Suppressor macrophage treated with lipopolysaccharide for 4 hours (primary cell): Measurements from ENCODE around the gene CCM2L.
A peak's percentile ranks its signal among the peaks of the same experiment; 100 is the strongest.

ENCODE experiments used
- DNase-seq: peaks from one replicate; pipeline ENCODE4 v3.0.0-alpha.2; 2020

The CCM2L gene

DNA sequence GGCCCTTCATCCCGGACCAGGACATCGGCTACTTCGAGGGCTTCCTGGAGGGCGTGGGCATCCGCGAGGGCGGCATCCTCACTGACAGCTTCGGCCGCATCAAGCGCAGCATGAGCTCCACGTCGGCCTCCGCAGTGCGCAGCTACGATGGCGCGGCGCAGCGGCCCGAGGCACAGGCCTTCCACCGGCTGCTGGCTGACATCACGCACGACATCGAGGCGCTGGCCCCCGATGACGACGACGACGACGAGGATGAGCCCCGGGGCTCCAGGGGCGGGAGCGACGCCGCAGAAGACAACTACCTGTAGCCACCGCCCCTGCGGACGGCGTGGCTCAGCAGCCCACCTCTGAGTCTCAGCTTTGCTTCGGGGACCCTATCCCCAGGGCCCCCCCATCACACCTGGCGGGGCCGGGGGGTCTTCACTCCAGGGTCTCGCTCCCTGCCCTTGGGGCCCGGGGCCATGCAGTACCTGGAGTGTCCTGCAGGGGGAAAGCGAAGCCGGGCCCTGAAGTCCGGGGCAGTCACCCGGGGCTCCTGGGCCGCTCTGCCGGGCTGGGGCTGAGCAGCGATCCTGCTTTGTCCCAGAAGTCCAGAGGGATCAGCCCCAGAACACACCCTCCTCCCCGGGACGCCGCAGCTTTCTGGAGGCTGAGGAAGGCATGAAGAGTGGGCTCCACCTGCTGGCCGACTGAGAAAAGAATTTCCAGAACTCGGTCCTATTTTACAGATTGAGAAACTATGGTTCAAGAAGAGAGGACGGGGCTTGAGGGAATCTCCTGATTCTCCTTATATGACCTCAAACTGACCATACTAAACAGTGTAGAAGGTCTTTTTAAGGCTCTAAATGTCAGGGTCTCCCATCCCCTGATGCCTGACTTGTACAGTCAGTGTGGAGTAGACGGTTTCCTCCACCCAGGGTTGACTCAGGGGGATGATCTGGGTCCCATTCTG lies 21.0 kb downstream of the CCM2L start:
- DNase-seq = peak; percentile 87

DNA sequence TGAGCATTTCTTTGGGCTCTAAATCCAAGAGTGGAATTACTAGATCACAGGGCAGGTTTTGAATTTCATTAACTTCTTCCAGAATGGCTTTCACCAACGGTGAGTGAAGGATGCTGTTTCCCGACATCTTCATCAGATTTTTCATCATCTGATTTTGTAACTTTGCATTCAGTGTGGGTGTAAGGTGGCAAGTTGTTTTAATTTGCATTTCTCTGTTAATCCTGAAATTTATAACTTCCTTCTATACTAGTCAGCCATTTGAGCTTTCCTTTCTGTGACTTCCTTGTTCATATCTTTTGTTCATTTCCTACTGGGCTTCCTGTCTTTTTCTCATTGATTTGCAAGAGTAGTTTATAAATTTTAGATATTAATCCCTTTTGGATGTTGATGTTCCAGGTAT lies 23.1 kb downstream of the CCM2L start:
- peak; percentile 77 for DNase-seq

DNA sequence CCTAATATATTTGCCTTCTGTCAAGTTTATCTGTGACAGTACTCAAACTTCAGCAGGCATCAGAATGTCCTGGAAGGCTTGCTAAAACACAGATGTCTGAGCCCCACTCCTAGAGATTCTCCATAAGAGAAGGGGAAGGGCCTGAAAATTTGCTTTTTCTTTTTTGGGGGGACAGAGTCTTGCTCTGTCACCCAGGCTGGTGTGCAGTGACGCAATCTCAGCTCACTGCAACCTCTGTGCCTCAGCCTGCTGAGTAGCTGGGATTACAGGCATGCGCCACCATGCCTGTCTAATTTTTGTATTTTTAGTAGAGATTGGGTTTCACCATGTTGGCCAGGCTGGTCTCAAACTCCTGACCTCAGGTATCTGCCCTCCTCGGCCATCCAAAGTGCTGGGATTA lies 23.5 kb downstream of the CCM2L start:
- peak; percentile 52 for DNase-seq

DNA sequence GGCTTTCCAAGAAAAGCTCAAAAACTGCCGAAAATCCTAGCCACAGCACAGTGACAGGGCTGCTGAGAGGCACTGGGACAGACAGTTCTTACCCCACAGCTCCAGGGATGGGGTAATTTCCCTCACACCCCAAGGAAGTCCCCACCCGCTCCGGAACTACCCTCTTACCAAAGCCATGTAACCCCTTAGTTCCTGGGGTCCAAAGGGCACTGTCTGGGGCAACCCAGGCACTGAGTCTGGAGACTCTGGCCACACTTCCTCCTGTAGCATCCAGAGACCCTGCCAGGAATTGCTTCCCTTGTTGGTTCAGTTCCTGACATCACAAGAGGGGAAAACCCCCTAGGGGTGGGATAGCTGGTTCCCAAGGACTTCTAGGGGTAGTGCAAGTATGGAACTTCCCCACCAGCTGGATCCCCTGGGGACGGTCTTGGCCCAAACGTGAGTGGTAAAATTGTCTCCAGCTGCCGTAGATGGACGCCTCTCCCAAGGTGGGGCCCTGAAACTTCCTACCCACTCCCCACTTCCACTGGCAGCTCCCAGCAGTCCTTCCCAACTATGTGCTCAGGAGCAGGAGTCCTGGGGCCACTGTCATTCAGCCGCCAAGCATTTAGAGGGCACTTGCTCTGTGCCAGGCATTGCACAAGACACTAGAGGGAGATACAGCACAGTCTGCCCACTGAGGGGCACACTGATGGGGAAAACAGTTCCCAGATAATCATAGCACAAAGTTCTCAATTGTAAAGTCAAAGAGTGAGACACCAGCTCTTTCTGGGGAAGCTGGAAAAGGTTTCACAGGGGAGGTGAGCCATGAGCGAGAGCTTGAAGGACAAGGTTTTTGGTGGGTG lies 24.6 kb downstream of the CCM2L start:
- DNase-seq = peak; percentile 99

DNA sequence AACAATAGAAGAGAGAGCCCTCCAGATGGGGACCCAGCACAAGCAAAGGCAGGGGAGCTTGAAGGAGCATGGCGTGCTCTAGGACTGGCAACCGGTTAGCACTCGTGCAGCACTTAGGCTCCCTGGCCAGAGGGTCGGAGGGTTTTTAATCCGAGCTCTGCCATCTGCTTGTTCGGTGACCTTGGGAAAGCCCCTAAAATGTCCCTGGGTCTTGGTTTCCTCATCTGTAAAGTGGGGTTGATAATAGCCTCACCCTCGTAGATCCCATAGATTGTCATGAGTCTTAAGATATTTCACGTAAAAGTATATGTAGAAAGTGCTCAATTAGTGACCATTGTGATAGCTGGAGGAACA lies 25.2 kb downstream of the CCM2L start:
- peak; percentile 79 for DNase-seq

DNA sequence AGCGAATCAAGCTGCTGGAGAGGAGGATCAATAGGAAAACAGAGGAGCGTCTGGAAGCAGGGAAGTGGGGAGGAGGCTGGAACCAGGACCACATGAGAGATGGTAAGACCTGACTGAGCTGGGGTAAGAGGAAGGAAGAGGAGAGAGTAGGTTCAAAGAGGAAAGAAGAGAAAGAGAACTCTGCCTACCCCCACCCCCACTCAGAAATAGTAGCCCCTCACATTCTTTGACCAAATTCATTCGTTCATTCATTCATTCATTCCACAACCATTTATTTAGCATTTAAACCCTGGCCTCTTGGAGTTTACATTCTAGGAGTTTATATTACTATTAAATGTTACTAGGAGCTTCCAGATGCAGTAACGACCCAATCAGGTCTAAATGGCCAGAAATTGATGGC lies 26.0 kb downstream of the CCM2L start:
- DNase-seq = no peak

DNA sequence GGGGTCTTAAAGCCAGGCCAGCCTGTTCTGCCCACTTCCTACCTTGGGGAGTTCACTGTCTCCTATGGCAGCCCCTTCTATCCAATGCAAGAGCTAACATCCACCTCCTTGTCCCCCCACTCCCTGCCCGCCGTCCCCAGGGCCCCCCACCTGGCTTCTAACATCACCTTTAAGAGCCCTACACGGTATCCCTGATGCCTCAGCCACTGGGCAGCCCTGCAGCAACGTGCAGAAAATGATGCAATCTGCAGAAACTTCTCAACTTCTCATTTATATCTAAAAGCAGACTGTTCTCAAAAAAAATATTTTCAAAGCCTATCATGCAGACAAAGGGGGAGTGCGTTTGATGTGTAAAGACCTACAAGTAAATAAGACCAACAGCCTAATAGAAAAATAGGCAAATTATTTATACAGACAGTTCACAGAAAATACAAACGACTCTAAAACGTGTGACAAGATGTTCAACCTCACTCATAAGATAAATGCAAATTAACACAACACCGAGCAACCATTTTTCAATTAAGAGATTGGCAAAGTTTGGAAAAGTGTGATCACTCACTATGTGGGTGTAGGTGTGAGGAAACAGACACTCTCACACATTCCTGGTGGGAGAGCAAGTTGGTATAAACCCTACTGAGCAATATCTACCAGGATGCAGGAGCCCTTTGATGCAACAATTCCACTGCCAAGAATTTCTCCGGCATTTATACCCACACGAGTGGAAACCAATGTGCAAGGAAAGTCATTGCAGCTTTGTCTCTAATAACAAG lies 26.7 kb downstream of the CCM2L start:
- peak; percentile 59 for DNase-seq

DNA sequence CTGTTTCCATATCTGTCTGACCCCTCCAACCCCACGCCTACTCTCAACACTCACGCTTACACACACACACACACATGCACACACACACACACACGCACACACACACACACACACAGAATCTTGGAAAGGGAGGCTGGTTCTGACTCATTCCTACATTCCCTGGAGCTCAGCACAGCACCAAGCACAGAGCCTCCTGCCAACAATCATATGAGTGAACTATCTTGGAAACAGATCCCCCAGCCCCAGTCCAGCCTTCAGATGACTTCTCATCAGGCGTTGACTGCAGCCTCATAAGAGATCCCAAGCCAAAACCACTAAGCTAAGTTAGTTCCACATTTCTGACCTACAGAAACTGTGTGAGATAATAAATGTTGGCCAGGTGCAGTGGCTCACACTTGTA lies 27.7 kb downstream of the CCM2L start:
- DNase-seq = peak; percentile 61

DNA sequence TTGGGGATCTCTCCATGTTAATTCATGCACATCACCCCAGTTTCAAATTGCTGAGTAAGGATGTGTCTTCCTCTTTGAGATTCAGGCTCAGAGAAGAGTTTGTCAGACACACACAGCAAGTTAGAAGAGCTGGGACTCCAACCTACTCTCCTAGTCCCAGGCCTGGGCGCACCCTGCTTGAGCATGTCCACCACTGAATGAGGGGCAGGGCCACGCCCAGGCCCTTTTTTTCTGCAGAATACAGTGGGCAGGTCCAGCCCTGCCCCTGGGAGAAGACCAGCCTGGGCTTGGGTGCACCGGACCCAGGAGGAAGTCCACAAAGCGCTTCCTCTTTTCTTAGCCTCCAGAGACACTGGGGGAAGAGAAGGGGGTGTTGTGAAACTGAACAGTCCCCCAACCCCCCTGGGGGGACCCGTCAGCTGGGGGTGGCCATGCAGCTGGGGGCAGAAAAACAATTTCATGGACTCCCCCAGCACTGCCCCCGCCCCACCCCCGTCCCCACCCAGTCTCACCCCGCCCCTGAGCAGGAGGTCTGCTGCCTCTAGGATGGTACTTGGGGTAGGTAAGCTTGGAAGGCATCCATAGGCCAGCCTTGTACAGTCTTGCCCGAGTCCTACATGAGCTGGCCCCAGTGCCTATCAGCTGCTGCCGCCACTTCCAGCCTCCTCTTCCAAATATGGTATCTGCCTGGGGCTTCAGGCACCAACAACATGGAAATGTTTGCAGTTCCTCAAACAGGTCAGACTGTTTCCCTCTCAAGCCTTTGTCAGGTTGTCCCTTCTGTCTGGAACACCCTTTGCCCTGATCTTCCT lies 30.1 kb downstream of the CCM2L start:
- DNase-seq = peak; percentile 92

DNA sequence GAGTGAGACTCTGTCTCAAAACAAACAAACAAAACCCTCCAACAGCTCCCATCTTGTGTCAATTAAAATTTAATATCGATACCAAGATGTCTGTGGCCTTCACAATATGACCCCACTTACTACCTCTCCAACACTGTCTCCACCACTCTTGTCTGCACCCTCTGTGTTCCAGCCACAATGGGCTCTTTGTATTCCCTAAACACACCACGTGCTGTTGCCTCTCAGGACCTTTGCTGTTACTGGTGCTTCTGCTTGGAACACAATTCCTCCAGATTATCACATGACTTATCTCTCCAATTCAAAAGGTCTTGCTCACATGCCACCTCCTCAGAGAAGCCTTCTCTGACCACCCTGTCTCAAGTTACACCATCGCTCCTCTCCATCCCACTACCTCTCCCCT lies 35.8 kb downstream of the CCM2L start:
- DNase-seq = no peak

DNA sequence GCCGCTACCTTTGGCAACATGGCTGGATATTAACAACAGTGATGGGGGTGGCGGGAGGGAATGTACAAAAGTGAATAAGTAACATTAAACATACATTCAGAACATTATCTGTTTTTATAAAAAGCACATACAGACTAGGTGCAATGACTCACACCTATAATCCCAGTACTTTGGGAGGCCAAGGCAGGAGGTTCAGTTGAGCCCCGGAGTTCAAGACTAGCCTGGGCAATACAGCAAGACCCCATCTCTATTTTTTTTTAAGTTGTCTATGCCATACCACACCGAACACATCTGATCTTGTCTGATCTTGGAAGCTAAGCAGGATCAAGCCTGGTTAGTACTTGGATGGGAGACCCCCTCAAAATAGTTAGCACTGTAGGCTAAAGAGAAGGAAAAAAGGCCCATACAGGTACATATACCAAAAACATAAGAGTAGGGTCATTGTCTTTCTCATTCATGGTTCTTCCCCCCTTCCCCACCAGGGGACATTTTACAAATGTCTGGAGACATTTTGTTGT lies 40.1 kb downstream of the CCM2L start:
- DNase-seq = no peak

DNA sequence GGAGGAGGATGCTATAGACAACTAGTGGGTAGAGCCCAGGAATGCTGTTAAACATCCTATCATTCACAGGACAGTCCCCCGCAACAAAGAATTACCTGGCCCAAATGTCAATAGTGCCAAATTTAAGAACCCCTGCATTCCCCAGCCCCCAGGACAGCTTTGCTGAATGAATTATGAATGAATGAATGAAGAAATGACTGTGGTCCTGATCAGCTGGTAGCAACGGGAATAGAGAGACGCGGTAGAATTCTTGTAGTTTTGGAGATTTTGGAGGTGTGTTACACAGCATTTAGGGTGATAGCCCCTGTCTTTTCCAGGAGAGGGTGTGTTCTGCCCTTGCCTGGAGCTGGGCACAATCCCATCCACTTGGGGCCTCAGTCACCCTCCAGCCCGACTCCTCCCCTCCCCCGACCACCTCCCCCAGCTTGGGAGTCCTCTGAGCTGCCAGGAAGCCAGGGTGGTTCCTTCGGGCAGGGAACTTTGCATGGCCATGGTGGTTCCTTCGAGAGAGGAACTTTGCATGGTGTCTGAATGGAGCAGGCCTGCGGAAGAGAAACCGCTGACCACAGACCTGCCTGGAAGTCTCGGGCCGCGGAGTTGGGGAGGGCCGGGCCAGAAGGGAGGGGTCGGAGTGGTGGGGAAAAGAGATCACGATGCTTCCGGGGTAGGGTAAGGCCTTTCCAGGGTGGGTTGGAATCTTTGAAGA lies 40.8 kb downstream of the CCM2L start:
- DNase-seq = peak; percentile 97

DNA sequence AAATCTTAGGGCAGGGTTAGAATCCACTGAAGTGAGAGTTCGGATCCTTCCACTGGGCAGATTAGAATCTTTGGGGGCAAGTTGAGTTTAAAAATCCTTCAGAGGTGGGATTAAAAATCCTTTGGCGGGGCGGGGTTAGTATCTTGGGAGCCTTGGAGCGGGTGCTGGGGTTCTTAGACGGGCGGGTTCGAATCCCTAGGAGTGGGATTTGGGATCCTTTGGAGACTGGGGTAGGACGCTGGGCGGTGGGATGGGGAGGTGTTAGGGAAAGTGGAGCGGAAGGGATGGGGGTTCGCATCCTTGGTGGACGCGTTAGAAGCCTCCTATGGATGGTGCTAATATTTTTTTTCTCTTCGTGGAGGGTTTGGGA lies 41.5 kb downstream of the CCM2L start:
- no peak for DNase-seq

DNA sequence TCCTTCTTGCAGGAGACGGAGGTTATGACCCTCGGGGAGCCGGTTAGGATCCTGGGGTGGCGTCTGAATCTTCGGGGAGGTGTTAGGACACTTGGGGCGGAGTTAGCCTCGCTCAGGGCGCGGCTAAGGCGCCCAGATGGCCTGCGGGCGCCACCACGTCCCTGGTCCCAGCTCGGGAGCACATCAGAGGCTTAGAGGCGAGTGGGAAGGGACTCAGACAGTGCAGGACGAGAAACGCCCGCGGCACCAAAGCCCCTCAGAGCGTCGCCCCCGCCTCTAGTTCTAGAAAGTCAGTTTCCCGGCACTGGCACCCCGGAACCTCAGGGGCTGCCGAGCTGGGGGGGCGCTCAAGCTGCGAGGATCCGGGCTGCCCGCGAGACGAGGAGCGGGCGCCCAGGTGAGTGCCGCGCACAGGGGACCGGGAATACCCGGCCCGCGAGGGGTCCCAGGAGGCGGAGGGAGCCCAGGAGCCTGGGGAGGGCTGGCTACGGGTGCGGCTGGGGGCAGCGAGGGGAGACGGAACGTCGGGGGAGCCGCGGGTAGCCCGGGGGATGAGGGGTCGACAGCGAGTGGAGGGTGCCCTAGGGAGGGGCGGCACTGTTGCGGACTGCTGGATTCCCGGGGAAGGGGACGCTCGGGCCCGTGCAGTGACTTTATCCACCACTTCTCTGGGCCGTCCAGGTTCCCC lies 42.0 kb downstream of the CCM2L start, which contains the start of gene HCK:
HCK (plus strand) TSS at position 153 of the 688 bp plus-strand sequence.
- peak; percentile 93 for DNase-seq

DNA sequence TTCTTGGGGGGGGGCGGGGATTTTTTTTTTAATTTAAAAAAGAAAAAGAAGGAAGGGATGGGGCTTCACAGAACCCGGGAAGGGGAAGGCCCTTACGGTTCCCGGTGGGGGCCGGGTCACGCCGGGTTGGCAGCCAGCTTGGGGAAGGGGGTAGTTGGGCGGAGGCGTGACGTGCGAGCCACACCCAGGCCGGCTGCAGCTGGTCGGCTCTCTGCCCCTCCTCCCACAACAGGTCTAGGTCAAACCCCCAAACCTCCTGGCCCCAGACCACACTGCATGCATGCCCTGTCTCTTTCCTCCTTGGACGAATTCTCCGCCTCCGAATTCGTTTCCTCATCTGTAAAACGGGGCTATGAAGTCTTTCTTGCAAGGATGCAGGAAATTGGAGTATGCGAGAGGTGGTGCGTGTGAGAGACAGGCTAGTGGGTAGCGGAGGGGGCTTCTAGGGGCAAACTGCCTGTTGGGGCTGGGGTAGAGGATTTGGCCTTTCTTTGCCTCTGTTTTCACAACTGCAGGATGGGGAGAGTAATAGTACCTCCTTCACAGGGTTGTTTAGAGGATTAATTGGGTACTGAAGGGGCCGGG lies 42.6 kb downstream of the CCM2L start:
- peak; percentile 97 for DNase-seq

DNA sequence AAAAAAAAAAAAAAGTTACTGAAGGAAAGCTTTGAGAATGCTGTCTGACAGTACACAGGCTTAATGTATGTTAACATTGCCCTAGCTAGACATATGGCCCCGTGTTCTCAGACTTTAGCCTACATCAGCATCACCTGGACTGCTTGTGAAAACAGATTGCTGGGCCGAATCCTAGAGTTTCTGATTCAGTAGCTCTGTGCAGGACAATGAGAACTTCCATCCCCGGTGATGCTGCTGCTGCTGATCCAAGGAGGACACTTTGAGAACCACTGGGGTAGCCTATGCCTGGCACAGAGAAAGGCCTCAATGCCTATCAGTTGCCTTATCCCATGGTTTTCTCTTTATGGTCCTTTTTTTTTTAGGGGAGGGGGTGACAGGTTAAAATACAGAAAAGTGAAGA lies 43.4 kb downstream of the CCM2L start:
- no peak for DNase-seq

DNA sequence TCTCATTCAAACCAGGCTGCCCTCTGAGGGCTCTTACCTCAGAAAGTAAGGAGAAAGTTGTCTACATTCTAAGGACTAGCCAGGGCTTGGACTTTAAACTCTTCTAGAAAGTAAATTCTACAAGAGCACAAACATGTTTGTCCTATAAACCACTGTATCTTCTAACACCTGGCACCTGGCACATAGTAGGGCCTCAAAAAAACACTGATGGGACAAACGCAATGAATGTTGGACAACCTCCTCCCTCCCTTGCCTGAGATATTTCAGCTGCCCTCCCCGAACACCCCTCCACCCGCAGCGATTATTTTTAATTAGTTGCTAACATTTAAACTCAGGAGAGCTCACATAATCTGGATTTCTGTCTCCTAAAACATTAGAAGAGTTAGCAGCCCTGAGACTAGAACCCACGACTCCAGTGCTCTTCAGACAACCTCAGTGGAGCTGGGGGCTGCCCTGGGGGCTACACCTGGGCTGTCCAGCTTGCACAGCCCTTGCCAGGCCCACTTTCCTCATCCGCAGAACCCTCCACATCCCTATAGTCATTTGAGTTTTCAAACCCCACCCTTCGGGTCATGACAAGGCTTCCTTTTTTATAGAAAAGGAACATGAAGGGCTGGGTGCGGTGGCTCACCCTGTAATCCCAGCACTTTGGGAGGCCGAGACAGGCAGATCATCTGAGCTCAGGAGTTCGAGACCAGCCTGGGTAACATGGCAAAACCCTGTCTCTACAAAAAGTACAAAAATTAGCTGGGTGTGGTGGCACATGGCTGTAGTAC lies 46.7 kb downstream of the CCM2L start:
- peak; percentile 66 for DNase-seq

DNA sequence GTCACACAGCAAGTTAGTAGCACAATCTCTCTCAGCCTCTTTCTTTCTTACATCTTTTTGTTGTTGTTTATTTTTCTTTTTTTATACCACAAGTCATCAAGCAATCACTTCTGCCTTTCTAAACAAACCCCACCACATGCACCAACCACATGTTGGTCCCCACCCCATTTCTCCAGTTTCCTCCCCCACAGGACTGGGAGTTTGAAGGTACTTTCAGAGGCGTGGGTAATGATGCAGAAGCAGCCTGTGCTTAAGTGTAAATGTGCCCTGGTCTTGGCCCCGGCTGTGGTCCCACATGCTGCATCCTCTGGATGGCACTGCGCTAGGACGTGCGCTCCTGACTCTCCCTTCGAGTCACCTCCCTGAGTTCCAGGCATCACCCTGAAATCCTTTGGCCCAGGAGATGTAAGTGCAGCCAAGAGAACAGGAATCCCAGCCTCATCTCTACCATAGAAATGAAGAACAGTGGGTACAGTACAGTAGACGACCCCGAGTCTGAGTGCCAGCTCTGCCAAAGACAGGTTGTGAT lies 47.5 kb downstream of the CCM2L start:
- peak; percentile 62 for DNase-seq

DNA sequence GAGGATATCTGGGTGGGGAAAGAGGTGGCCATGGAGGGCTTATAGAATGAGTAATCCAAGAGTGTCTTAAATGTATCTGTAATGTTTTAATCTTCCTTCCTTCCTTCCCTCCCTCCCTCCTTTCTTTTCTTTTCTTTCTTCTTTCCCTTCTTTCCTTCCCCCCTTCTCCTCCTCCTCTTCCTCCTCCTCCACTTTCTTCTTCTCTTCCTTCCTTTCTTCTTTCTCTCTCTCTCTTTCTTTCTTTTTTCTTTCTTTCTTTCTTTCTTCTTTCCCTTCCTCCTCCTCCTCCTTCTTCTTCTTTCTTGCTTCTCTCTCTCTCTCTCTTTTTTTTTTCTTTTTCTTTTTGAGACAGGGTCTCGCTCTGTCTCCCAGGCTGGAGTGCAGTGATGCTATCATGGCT lies 49.0 kb downstream of the CCM2L start:
- DNase-seq = no peak
